Articular chondrocyte of knee joint (primary cell): Measurements from ENCODE around the gene PMPCB. TPM values are rescaled to one million over a fixed set of nuclear protein-coding genes. Genes with fewer than 3 reads are reported as not detected.

Experiments
- small RNA-seq: library from RNA; depleted of rRNA; stranded (forward); fragments of <200 nt; gene quantifications from one replicate; pipeline ENCODE3, GENCODE V24; 2012
- total RNA-seq: library from RNA; depleted of rRNA; stranded (reverse); fragments of >200 nt; gene quantifications from 2 replicates; pipeline ENCODE4 v1.2.3, GENCODE V29; 2012

The PMPCB gene
- 104 and 107 TPM in 2 replicates for total RNA-seq

DNA sequence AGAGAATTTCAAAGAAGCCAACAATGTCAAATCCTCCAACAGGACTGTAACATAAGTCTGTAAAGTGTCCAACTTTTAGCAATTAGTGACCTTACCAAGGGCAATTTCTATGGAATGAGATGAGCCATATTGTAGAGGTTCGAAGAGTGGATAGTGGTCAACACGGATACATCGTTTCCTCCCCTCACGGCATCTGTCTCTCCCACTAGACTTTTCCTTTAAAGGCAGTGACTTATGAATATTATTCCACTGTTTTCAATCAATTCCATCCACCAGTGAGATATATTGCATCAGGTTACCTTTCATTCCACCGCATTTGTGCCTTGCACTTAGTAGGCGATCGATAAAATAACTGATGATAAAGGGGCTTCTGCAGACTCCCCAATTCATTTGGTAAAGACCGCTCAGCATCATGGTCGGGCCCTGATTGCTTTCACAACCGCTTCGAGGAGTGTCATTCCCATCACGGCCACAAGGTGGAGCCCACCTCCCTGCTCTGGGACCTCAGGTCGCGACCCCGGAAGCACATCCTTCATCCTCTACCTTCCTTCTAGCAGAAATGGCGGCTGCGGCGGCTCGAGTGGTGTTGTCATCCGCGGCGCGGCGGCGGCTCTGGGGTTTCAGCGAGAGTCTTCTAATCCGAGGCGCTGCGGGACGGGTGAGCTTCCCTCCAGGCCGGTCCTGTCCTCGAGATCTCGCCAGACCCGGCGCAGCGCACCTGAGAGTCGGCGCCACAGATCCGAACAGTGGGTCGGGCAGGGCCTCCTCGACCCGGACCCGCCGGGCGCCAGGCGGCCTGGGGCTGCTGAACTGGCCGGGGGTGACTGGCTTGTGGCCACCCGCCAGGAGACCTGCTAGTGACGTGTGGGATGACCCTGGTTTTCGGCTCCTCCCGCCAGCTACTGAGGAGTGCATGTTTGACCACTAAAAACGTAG is at the start of gene PMPCB:
Gene PMPCB (plus strand): TSS at position 535 of the 936 bp plus-strand sequence. CDS start 25 bp downstream, at position 560.

GRCh38 chr7:103344453-103345149 is 47.4 kb downstream of the PMPCB start, which contains the start of gene DNAJC2:
DNAJC2 (minus strand) TSS chr7:103344767; CDS start chr7:103344622, 145 bp downstream.

GRCh38 chr7:103347507-103348267 is 50.5 kb downstream of the PMPCB start, which contains the start of gene PSMC2:
PSMC2 (plus strand) TSS chr7:103347643; CDS start chr7:103347712, 69 bp downstream.

Small RNA genes within 50 kb of the gene (small RNA-seq; reads per million reads assigned to genes)
- 0.11 reads per million for gene RPS29P16

Other genes with a start within 250 kb of the PMPCB start
- 1.6 and 1.8 TPM in 2 replicates for gene FBXL13, start 222.6 kb upstream of the PMPCB start, total RNA-seq
- gene ARMC10, start 222.3 kb upstream of the PMPCB start, total RNA-seq: 37.3 and 37.5 TPM in 2 replicates
- gene NAPEPLD, start 148.3 kb upstream of the PMPCB start, total RNA-seq: 14.2 and 20.3 TPM in 2 replicates
- 20.4 and 26.3 TPM in 2 replicates for gene DNAJC2, start 47.3 kb downstream of the PMPCB start, total RNA-seq
- 197 and 205 TPM in 2 replicates for gene PSMC2, start 50.2 kb downstream of the PMPCB start, total RNA-seq
- gene SLC26A5, start 148.8 kb downstream of the PMPCB start, total RNA-seq: not detected in 2 replicates